ENCODE results near the gene YAF2. TPM values are rescaled to one million over a fixed set of nuclear protein-coding genes. Genes with fewer than 3 reads are reported as not detected.
A peak's percentile ranks its signal among the peaks of the same experiment; 100 is the strongest.
"Not testable (repeated sequence)": the region's sequence is repeated elsewhere in the genome, so short reads cannot be mapped to it uniquely, and the experiment has no call there.

YAF2 gene
- total and polyA plus RNA-seq, 2 experiments from 2014 or later, result 26.9 to 39.3 TPM

- H3K4me1 ChIP-seq (ENCODE audit: low read depth), result no peaks in the 10 kb centered on the region
- H3K4me3 ChIP-seq, result no peak overlapping the region
- no peaks in the 10 kb centered on the region for H3K9me3 ChIP-seq (ENCODE audit: low read depth)
- peak overlapping the region; percentile 18 for H3K27ac ChIP-seq
- DNase-seq (ENCODE audit: low read depth in 1 of 2, low spot score in 1 of 2), result no peak
- TF ChIP-seq, protein P1, sequence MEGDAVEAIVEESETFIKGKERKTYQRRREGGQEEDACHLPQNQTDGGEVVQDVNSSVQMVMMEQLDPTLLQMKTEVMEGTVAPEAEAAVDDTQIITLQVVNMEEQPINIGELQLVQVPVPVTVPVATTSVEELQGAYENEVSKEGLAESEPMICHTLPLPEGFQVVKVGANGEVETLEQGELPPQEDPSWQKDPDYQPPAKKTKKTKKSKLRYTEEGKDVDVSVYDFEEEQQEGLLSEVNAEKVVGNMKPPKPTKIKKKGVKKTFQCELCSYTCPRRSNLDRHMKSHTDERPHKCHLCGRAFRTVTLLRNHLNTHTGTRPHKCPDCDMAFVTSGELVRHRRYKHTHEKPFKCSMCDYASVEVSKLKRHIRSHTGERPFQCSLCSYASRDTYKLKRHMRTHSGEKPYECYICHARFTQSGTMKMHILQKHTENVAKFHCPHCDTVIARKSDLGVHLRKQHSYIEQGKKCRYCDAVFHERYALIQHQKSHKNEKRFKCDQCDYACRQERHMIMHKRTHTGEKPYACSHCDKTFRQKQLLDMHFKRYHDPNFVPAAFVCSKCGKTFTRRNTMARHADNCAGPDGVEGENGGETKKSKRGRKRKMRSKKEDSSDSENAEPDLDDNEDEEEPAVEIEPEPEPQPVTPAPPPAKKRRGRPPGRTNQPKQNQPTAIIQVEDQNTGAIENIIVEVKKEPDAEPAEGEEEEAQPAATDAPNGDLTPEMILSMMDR (IDR thresholded peaks at IDR 0.05; ENCODE audit: low read depth, low read length), result no peak
- no peaks in the 10 kb centered on the region for H3K27me3 ChIP-seq
- peaks cover 7% of the 10 kb centered on the region for H3K36me3 ChIP-seq
These were observed 41.1 kb downstream of the YAF2 start for GRCh38 chr12:42196723-42197603.

DNA sequence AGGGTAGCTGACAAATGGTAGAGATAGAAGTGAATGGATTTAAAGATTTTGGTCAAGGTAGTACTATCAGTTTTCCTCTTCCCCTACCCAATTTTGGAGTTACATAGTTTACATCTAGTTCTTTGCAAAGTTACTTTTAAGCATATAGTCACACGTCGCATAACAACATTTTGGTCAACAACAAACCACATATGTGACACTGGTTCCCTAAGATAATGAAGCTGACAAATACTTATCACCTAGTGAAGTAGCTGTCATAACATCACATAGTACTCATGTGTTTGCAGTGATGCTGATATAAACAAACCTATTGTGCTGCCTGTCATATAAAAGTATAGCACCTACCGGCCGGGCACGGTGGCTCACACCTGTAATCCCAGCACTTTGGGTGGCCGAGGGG lies 45.4 kb downstream of the YAF2 start:
- no peak for DNase-seq (ENCODE audit: low read depth in 1 of 2, low spot score in 1 of 2)
- H3K36me3 ChIP-seq, result no peaks in the 10 kb centered on the region
- no peaks in the 10 kb centered on the region for H3K9me3 ChIP-seq (ENCODE audit: low read depth)
- H3K4me1 ChIP-seq (ENCODE audit: low read depth), result no peaks in the 10 kb centered on the region
- H3K27me3 ChIP-seq, result no peaks in the 10 kb centered on the region
- H3K4me3 ChIP-seq, result no peak overlapping the region
- no peak overlapping the region for H3K27ac ChIP-seq
- TF ChIP-seq, protein P1 (IDR thresholded peaks at IDR 0.05; ENCODE audit: low read depth, low read length), result no peak

- DNase-seq (ENCODE audit: low read depth in 1 of 2, low spot score in 1 of 2), result no peak
- Histone ChIP-seq H3K4me3 (no peak overlapping the region), H3K27ac (no peak overlapping the region), H3K9me3 (ENCODE audit: low read depth) (no peaks in the 10 kb centered on the region), H3K4me1 (ENCODE audit: low read depth) (no peaks in the 10 kb centered on the region), H3K27me3 (no peaks in the 10 kb centered on the region), H3K36me3 (no peaks in the 10 kb centered on the region)
- TF ChIP-seq, protein P1 (IDR thresholded peaks at IDR 0.05; ENCODE audit: low read depth, low read length), result no peak
These were observed 45.8 kb downstream of the YAF2 start for GRCh38 chr12:42192258-42192657.

GRCh38 chr12:42190376-42190775 lies 47.7 kb downstream of the YAF2 start:
- H3K4me1 ChIP-seq (ENCODE audit: low read depth), result no peaks in the 10 kb centered on the region
- H3K27ac ChIP-seq, result no peak overlapping the region
- TF ChIP-seq, protein P1 (IDR thresholded peaks at IDR 0.05; ENCODE audit: low read depth, low read length), result no peak
- no peaks in the 10 kb centered on the region for H3K9me3 ChIP-seq (ENCODE audit: low read depth)
- H3K4me3 ChIP-seq, result no peak overlapping the region
- H3K27me3 ChIP-seq, result no peaks in the 10 kb centered on the region
- no peak for DNase-seq (ENCODE audit: low read depth in 1 of 2, low spot score in 1 of 2)
- no peaks in the 10 kb centered on the region for H3K36me3 ChIP-seq

DNA sequence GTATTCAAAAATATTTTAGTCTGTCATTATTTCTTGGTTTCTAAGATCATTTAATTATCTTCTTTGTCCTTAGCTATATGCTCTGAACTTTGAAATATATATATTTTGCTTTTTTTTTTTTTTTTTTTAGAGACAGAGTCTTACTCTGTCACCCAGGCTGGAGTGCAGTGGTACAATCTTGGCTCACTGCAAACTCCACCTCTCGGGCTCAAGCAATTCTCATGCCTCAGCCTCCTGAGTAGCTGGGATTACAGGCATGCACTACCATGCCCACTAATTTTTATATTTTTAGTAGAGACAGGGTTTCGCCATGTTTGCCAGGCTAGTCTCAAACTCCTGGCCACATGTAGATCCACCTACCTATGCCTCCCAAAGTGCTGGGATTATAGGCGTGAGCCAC lies 49.8 kb downstream of the YAF2 start:
- not testable (repeated sequence) for H3K36me3 ChIP-seq; H3K4me3 ChIP-seq; H3K27ac ChIP-seq; H3K4me1 ChIP-seq (ENCODE audit: low read depth); H3K9me3 ChIP-seq (ENCODE audit: low read depth); DNase-seq (ENCODE audit: low read depth in 1 of 2, low spot score in 1 of 2); H3K27me3 ChIP-seq

DNA sequence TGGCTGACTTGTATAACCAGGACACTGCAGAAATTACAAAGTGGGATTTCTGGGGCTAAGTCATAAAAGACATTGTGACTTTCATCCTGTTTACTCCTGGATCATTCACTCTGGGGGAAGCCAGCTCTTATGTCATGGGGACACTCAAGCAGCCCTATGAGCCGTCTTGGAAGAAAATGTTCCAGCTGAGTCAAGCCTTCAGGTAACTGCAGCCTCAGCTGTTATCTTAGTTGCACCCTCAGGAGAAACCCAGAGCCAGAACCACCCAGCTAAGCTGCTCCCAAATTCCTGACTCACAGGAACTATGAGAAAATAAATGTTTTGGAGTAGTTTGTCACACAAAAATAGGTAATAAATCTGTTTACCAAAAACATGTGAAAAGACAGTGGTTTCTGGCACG lies 50.2 kb downstream of the YAF2 start:
- H3K9me3 ChIP-seq (ENCODE audit: low read depth), result no peaks in the 10 kb centered on the region
- no peak for DNase-seq (ENCODE audit: low read depth in 1 of 2, low spot score in 1 of 2)
- no peaks in the 10 kb centered on the region for H3K4me1 ChIP-seq (ENCODE audit: low read depth)
- TF ChIP-seq, protein P1 (IDR thresholded peaks at IDR 0.05; ENCODE audit: low read depth, low read length), result no peak
- H3K27ac ChIP-seq, result no peak overlapping the region
- H3K4me3 ChIP-seq, result no peak overlapping the region
- H3K36me3 ChIP-seq, result no peaks in the 10 kb centered on the region
- no peaks in the 10 kb centered on the region for H3K27me3 ChIP-seq

All from cardiac muscle cell (in vitro differentiated cells and primary cell).